Lower leg skin (tissue), 4 donors: Measurements from ENCODE around the gene RINT1. TPM values are rescaled to one million over a fixed set of nuclear protein-coding genes. Genes with fewer than 3 reads are reported as not detected.

Source experiments
- DNase-seq, 2 donors: peaks; one replicate each; pipeline ENCODE4 v3.0.0-alpha.2; 2019; ENCODE audit warnings: low spot score in 2 of 2
- H3K4me3 ChIP-seq: fragments of 200-600 bp; sonication (generic); 2 replicates; pipeline ENCODE4 v1.5.1; 2017; ENCODE audit warnings: mild to moderate bottlenecking, low read depth; ENCODE audit not compliant: poor library complexity, severe bottlenecking
- POLR2A ChIP-seq, 2 donors: fragments of 450-650 bp; IDR thresholded peaks; one replicate each; pipeline ENCODE4 v1.6.1; 2016 to 2017; ENCODE audit warnings: antibody characterized with exemption in 2 of 2, mild to moderate bottlenecking in 1 of 2, moderate library complexity in 1 of 2
- WGBS, 2 donors: methylation state at CpG; one replicate each; pipeline ENCODE4 v1.1.5; 2018; 5-methylcytosine and 5-hydroxymethylcytosine counted together
- intact Hi-C: fragments of 100-400 bp; cut with DNase I; formaldehyde crosslinking; loops from one replicate; pipeline ENCODE4 v1.15.0; 2023; ENCODE audit warnings: low total_unique reads
- total RNA-seq, 4 donors: library from RNA; depleted of rRNA; stranded (reverse); fragments of >200 nt; gene quantifications; one replicate each; pipeline ENCODE4 v1.1.0, GENCODE V29; 2016
- TF ChIP-seq, protein P1 (sequence below), 3 donors: fragments of 450-650 bp; IDR thresholded peaks; one replicate each; pipeline ENCODE4 v1.5.1; 2016; ENCODE audit warnings: antibody characterized with exemption in 3 of 3, mild to moderate bottlenecking in 3 of 3, moderate library complexity in 2 of 3

The RINT1 gene
- total RNA-seq = 10 to 100 TPM; 11.2 to 29.1 (median 21.1) TPM

DNA sequence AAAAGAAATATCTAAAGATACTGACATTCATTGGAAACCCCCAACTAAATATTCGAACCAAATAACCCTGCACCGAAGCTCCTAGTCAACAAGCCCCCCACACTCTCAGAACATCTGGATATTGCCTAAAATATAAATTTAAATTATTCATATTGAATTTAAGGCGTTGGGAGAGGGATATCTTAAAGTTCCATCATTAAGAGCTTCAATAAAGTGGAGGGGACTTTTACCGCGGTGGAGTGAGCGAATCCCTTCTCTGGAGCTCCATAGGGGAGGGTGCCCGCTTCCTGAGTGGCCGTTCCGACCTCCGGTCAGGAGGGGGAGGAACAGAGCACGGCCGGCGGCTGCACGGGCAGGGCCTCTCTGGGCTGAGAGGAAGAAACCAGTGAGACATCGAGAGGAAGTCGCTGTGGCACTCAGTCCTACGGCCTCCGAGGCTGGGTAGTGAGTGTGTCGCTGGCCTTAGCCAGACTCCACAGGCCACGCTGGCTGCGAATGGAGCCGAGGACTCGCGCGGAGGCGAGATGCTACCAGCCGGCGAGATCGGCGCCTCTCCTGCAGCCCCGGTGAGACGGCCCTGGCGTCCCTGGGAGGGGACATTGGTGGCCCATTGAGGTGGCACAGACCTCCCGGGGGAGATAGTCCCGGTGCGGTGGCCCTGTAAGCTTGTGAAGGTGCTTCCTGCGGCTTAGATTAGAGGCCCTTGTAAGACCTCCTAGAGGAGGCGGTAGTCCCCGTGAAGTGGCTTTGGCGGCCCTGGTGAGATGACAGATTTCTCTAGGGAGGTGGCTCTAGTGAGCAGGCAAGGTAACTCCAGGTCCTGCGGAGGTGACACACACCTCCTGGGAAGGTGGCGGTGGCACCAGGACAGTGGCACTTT is at the start of gene RINT1:
RINT1 (plus strand) TSS at position 410 of the 880 bp plus-strand sequence; CDS start at position 525, 115 bp downstream.
- intact Hi-C loops = no loop called here
- TF ChIP-seq POLR2A (IDR thresholded peaks at IDR 0.05) = peak in 1 of 2 donors; percentile 6
- TF ChIP-seq, protein P1, sequence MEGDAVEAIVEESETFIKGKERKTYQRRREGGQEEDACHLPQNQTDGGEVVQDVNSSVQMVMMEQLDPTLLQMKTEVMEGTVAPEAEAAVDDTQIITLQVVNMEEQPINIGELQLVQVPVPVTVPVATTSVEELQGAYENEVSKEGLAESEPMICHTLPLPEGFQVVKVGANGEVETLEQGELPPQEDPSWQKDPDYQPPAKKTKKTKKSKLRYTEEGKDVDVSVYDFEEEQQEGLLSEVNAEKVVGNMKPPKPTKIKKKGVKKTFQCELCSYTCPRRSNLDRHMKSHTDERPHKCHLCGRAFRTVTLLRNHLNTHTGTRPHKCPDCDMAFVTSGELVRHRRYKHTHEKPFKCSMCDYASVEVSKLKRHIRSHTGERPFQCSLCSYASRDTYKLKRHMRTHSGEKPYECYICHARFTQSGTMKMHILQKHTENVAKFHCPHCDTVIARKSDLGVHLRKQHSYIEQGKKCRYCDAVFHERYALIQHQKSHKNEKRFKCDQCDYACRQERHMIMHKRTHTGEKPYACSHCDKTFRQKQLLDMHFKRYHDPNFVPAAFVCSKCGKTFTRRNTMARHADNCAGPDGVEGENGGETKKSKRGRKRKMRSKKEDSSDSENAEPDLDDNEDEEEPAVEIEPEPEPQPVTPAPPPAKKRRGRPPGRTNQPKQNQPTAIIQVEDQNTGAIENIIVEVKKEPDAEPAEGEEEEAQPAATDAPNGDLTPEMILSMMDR (IDR thresholded peaks at IDR 0.05) = peak in 1 of 3 donors; percentile 11
- DNase-seq = peak; percentile 87 to 97
- WGBS, 2 donors = 2% methylated on average over 25 to 32 of the region's 42 CpGs
- H3K4me3 ChIP-seq = peak within 1 kb of the TSS; percentile 96

DNA sequence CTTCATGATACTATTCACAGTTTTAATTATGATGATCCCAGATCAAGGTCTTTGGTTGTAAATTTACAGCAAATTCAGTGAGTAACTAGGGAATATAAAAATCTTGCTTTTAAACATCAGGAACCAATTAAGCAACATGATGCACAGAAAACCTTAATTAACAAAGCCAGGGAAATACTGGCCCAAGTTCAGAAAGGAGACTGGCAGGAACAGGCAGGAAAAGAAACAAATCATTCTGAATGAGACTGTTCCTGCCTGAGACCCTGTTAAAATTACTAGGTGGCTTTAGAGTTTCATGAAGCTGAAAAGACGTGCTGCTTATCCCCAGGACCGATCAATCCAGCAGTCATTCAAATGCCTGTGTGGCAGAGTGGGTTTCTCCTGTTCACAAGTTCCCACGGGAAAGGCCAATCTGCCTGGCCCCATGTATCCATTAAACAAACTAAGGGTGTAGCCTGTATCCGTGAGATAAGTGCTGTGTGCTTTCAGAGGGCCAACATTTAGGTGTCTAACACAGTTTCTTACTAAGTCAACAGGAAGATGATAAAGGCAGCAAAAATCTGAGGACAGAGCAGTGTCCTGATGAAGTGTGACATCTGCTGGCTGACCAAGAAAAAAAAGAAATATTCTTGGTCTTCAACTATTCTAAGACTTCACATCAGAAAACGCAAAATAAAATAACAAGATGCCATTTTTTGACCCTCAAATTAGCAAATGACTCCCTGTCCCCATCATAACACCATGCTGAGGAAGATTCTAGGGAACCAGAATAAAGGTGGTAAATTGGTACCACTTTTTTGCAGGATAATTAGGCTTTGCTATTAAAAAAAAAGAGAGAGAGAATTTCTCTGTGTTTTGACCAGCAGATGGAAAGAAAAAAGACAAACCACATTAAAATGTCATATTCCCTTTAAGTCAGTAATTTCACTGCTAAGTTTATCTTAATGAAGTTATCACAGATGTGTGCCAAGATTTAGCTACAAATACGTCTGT is 44.1 kb upstream of the RINT1 start:
- intact Hi-C loops = no loop called here
- WGBS, 2 donors = 58 to 62% methylated on average over 6 of the region's 6 CpGs
- no peak for DNase-seq
- H3K4me3 ChIP-seq = no peak overlapping the region
- TF ChIP-seq, protein P1 (IDR thresholded peaks at IDR 0.05) = no peak
- no peak for TF ChIP-seq POLR2A (IDR thresholded peaks at IDR 0.05)

DNA sequence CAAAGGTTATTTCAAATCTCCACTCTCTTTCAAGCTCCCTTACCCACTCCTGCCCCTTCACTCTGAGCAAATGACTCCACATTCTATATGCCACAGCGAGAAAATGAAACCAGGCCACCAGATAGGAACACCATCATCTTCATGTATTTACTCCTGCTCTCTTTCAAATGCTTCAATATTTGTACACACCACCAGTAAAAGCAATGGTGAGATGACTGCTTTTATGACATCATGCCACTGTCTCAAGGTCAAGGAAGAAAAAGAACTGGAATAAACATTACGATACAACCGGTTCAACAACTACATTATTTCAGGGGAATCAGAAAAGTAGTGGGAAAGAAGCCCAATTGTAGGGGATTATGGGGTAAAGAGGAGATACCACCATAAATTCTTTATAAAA is 42.6 kb upstream of the RINT1 start:
- intact Hi-C loops = no loop called here

DNA sequence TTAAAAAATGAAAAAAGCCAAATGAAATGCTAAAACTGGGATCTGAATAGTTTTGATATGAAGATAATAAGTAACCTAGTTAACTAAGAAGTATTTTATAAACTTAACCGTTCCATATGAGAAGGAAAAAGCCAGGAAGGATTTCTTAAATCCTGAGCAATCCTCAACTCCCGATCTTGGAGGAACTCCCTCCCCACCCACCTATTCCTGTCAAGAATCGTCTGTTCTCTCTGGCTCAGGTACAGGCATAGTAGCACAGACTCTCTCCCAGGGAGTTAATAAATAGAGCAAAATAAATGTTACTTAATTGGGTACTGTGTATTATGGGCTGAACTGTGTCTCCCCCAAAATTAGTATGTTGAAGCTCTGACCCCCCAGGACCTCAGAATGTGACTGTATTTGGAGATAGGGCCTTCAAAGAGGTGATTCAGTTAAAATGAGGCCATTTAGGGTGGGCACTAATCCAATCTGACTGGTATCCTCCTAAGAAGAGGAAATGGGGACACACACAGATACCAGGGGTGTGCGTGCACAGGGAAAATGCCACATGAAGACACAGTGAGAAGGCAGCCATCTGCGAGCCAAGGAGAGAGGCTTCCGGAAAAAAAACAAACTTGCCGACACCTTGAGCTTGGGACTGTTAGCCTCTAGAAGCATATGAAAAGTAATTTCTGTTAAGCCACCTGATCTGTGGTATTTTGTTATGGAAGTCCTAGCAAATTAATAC is 38.6 kb upstream of the RINT1 start:
- no peak for DNase-seq
- intact Hi-C loops = no loop called here
- 69 to 81% methylated on average over 7 of the region's 7 CpGs for WGBS, 2 donors
- TF ChIP-seq, protein P1 (IDR thresholded peaks at IDR 0.05) = no peak
- TF ChIP-seq POLR2A (IDR thresholded peaks at IDR 0.05) = no peak
- H3K4me3 ChIP-seq = no peak overlapping the region

More for the DNA sequence above, 42.6 kb upstream of the RINT1 start:
- no peak for DNase-seq
- no peak for TF ChIP-seq POLR2A (IDR thresholded peaks at IDR 0.05)
- TF ChIP-seq, protein P1 (IDR thresholded peaks at IDR 0.05) = no peak
- WGBS, 2 donors = 89% methylated on average over 3 of the region's 3 CpGs
- H3K4me3 ChIP-seq = no peak overlapping the region

DNA sequence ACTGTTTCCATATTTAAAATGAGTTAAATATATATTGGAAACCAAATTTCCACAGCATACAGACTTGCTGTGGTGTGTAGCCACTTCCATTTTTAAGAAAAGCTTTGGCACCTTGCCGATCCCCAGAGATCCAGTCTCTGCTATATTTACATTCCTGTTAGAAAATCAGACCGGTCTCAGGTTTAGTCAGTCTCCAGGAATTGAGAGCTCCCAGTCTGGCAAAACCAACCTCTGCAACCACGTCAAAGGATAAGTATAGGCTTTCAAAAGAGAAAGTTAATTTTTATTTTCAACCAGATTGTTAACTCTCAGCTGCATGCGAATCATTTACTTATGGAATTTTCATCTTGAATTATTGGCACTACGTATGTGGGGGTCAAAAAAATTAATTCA is 38.1 kb upstream of the RINT1 start:
- 88 to 92% methylated on average over 5 of the region's 5 CpGs for WGBS, 2 donors
- no peak overlapping the region for H3K4me3 ChIP-seq
- no peak for DNase-seq
- TF ChIP-seq, protein P1 (IDR thresholded peaks at IDR 0.05) = no peak
- no peak for TF ChIP-seq POLR2A (IDR thresholded peaks at IDR 0.05)
- intact Hi-C loops = no loop called here
